Activated naive CD8-positive, alpha-beta T cell treated with anti-CD3 and anti-CD28 coated beads for 36 hours (primary cell): ENCODE data around the gene LYVE1. TPM values are rescaled to one million over a fixed set of nuclear protein-coding genes. Genes with fewer than 3 reads are reported as not detected.
"Not testable (repeated sequence)": the region's sequence is repeated elsewhere in the genome, so short reads cannot be mapped to it uniquely, and the experiment has no call there.

Source experiments
- DNase-seq: peaks from one replicate; pipeline ENCODE4 v3.0.0; 2021
- H3K27ac Mint-ChIP-seq: one replicate; pipeline ENCODE4 v1.8.0; 2022; ENCODE audit warnings: mild to moderate bottlenecking, moderate library complexity, mixed read lengths
- H3K27me3 Mint-ChIP-seq: one replicate; pipeline ENCODE4 v1.8.0; 2022; ENCODE audit warnings: mild to moderate bottlenecking, mixed read lengths
- H3K36me3 Mint-ChIP-seq: one replicate; pipeline ENCODE4 v1.8.0; 2021; ENCODE audit warnings: mild to moderate bottlenecking, mixed read lengths
- H3K4me1 Mint-ChIP-seq: one replicate; pipeline ENCODE4 v1.8.0; 2021; ENCODE audit warnings: mixed read lengths
- H3K4me3 Mint-ChIP-seq: one replicate; pipeline ENCODE4 v1.8.0; 2022; ENCODE audit warnings: mild to moderate bottlenecking, moderate library complexity, mixed read lengths
- H3K9me3 Mint-ChIP-seq: one replicate; pipeline ENCODE4 v1.8.0; 2022; ENCODE audit warnings: mixed read lengths
- total RNA-seq, 2 experiments: library from RNA; stranded (reverse); gene quantifications; one replicate each; pipeline ENCODE4 v1.2.3, GENCODE V29; 2021

The LYVE1 gene
- total RNA-seq, 2 experiments from 2014 or later = not detected

GRCh38 chr11:10600570-10601248, 32.2 kb upstream of the LYVE1 start:
- peaks cover 4% of the 10 kb centered on the region for H3K9me3 Mint-ChIP-seq
- H3K4me3 Mint-ChIP-seq = no peak overlapping the region
- no peaks in the 10 kb centered on the region for H3K4me1 Mint-ChIP-seq
- no peak overlapping the region for H3K27ac Mint-ChIP-seq
- H3K27me3 Mint-ChIP-seq = peaks cover 7% of the 10 kb centered on the region
- H3K36me3 Mint-ChIP-seq = no peaks in the 10 kb centered on the region
- no peak for DNase-seq

GRCh38 chr11:10599388-10600175, 31.1 kb upstream of the LYVE1 start:
- no peak overlapping the region for H3K27ac Mint-ChIP-seq
- DNase-seq = no peak

GRCh38 chr11:10598816-10599215, 30.4 kb upstream of the LYVE1 start:
- no peaks in the 10 kb centered on the region for H3K4me1 Mint-ChIP-seq
- H3K9me3 Mint-ChIP-seq = peaks cover 5% of the 10 kb centered on the region
- H3K27me3 Mint-ChIP-seq = peaks cover 8% of the 10 kb centered on the region
- no peaks in the 10 kb centered on the region for H3K36me3 Mint-ChIP-seq
- no peak for DNase-seq
- H3K4me3 Mint-ChIP-seq = no peak overlapping the region
- no peak overlapping the region for H3K27ac Mint-ChIP-seq

More at GRCh38 chr11:10599388-10600175, 31.1 kb upstream of the LYVE1 start:
- no peak overlapping the region for H3K4me3 Mint-ChIP-seq
- H3K36me3 Mint-ChIP-seq = no peaks in the 10 kb centered on the region
- H3K9me3 Mint-ChIP-seq = peaks cover 5% of the 10 kb centered on the region
- H3K4me1 Mint-ChIP-seq = no peaks in the 10 kb centered on the region
- H3K27me3 Mint-ChIP-seq = peaks cover 8% of the 10 kb centered on the region

- peaks cover 5% of the 10 kb centered on the region for H3K9me3 Mint-ChIP-seq
- DNase-seq = no peak
- peaks cover 11% of the 10 kb centered on the region for H3K27me3 Mint-ChIP-seq
- H3K27ac Mint-ChIP-seq = no peak overlapping the region
- no peaks in the 10 kb centered on the region for H3K36me3 Mint-ChIP-seq
- no peak overlapping the region for H3K4me3 Mint-ChIP-seq
- H3K4me1 Mint-ChIP-seq = no peaks in the 10 kb centered on the region
Observed at GRCh38 chr11:10597877-10598351, 29.4 kb upstream of the LYVE1 start.

- DNase-seq, H3K4me3 Mint-ChIP-seq, H3K4me1 Mint-ChIP-seq, H3K27me3 Mint-ChIP-seq, H3K27ac Mint-ChIP-seq, H3K9me3 Mint-ChIP-seq, H3K36me3 Mint-ChIP-seq: not testable (repeated sequence)
Observed at GRCh38 chr11:10595840-10596239, 27.4 kb upstream of the LYVE1 start.

- H3K36me3 Mint-ChIP-seq = no peaks in the 10 kb centered on the region
- H3K4me3 Mint-ChIP-seq = no peak overlapping the region
- peaks cover 8% of the 10 kb centered on the region for H3K27me3 Mint-ChIP-seq
- no peaks in the 10 kb centered on the region for H3K4me1 Mint-ChIP-seq
- peaks cover 5% of the 10 kb centered on the region for H3K9me3 Mint-ChIP-seq
- no peak for DNase-seq
- no peak overlapping the region for H3K27ac Mint-ChIP-seq
Observed at GRCh38 chr11:10594407-10594806, 25.9 kb upstream of the LYVE1 start.

GRCh38 chr11:10592331-10592730, 23.9 kb upstream of the LYVE1 start:
- Mint-ChIP-seq H3K4me1 (no peaks in the 10 kb centered on the region), H3K9me3 (peaks cover 5% of the 10 kb centered on the region), H3K27me3 (peaks cover 8% of the 10 kb centered on the region), H3K4me3 (no peak overlapping the region), H3K27ac (no peak overlapping the region), H3K36me3 (no peaks in the 10 kb centered on the region)
- DNase-seq = no peak

- Mint-ChIP-seq H3K4me1 (no peaks in the 10 kb centered on the region), H3K27ac (no peak overlapping the region)
Observed at GRCh38 chr11:10591741-10592140, 23.3 kb upstream of the LYVE1 start.

GRCh38 chr11:10590218-10590915, 21.9 kb upstream of the LYVE1 start:
- Mint-ChIP-seq H3K4me3 (no peak overlapping the region), H3K36me3 (no peaks in the 10 kb centered on the region), H3K27me3 (peaks cover 4% of the 10 kb centered on the region), H3K4me1 (no peaks in the 10 kb centered on the region), H3K27ac (no peak overlapping the region), H3K9me3 (no peaks in the 10 kb centered on the region)
- no peak for DNase-seq

More at GRCh38 chr11:10591741-10592140, 23.3 kb upstream of the LYVE1 start:
- no peak for DNase-seq
- Mint-ChIP-seq H3K9me3 (peaks cover 5% of the 10 kb centered on the region), H3K4me3 (no peak overlapping the region), H3K27me3 (peaks cover 8% of the 10 kb centered on the region), H3K36me3 (no peaks in the 10 kb centered on the region)

GRCh38 chr11:10588904-10589303, 20.4 kb upstream of the LYVE1 start:
- no peaks in the 10 kb centered on the region for H3K4me1 Mint-ChIP-seq
- no peak for DNase-seq
- no peak overlapping the region for H3K27ac Mint-ChIP-seq
- no peak overlapping the region for H3K4me3 Mint-ChIP-seq
- H3K27me3 Mint-ChIP-seq = peaks cover 4% of the 10 kb centered on the region
- no peaks in the 10 kb centered on the region for H3K36me3 Mint-ChIP-seq
- no peaks in the 10 kb centered on the region for H3K9me3 Mint-ChIP-seq

GRCh38 chr11:10587995-10588394, 19.5 kb upstream of the LYVE1 start:
- no peaks in the 10 kb centered on the region for H3K4me1 Mint-ChIP-seq

GRCh38 chr11:10587388-10587787, 18.9 kb upstream of the LYVE1 start:
- no peak for DNase-seq
- Mint-ChIP-seq H3K36me3 (no peaks in the 10 kb centered on the region), H3K4me3 (no peak overlapping the region), H3K27ac (no peak overlapping the region), H3K9me3 (no peaks in the 10 kb centered on the region), H3K4me1 (no peaks in the 10 kb centered on the region), H3K27me3 (peaks cover 7% of the 10 kb centered on the region)

More at GRCh38 chr11:10587995-10588394, 19.5 kb upstream of the LYVE1 start:
- DNase-seq = no peak
- no peak overlapping the region for H3K27ac Mint-ChIP-seq
- H3K27me3 Mint-ChIP-seq = peaks cover 6% of the 10 kb centered on the region
- H3K9me3 Mint-ChIP-seq = no peaks in the 10 kb centered on the region
- no peaks in the 10 kb centered on the region for H3K36me3 Mint-ChIP-seq
- no peak overlapping the region for H3K4me3 Mint-ChIP-seq

- Mint-ChIP-seq H3K36me3 (no peaks in the 10 kb centered on the region), H3K27ac (no peak overlapping the region), H3K27me3 (peaks cover 7% of the 10 kb centered on the region), H3K9me3 (no peaks in the 10 kb centered on the region), H3K4me3 (no peak overlapping the region), H3K4me1 (no peaks in the 10 kb centered on the region)
- no peak for DNase-seq
Observed at GRCh38 chr11:10584071-10584501, 15.6 kb upstream of the LYVE1 start.

- Mint-ChIP-seq H3K27ac (no peak overlapping the region), H3K36me3 (no peaks in the 10 kb centered on the region), H3K4me3 (no peak overlapping the region), H3K4me1 (no peaks in the 10 kb centered on the region), H3K27me3 (peaks cover 7% of the 10 kb centered on the region), H3K9me3 (no peaks in the 10 kb centered on the region)
- no peak for DNase-seq
Observed at GRCh38 chr11:10581481-10582019, 13.1 kb upstream of the LYVE1 start.

- DNase-seq = no peak
- Mint-ChIP-seq H3K27me3 (peaks cover 7% of the 10 kb centered on the region), H3K4me3 (no peak overlapping the region), H3K4me1 (no peaks in the 10 kb centered on the region), H3K36me3 (no peaks in the 10 kb centered on the region), H3K27ac (no peak overlapping the region), H3K9me3 (no peaks in the 10 kb centered on the region)
Observed at GRCh38 chr11:10580623-10581022, 12.2 kb upstream of the LYVE1 start.
